Nephron (organoid): ENCODE data around the gene TTLL12.
A peak's percentile ranks its signal among the peaks of the same experiment; 100 is the strongest.

Source experiments
- H3K27ac Mint-ChIP-seq, 3 experiments: 2 replicates each; pipeline ENCODE4 v1.8.0; 2020; ENCODE audit warnings: mixed read lengths in 3 of 3, mild to moderate bottlenecking in 2 of 3, moderate library complexity in 1 of 3
- H3K27me3 Mint-ChIP-seq: 2 replicates; pipeline ENCODE4 v1.8.0; 2021; ENCODE audit warnings: low read depth, mild to moderate bottlenecking, moderate library complexity, mixed read lengths
- H3K36me3 Mint-ChIP-seq: 2 replicates; pipeline ENCODE4 v1.8.0; 2020; ENCODE audit warnings: low read depth, mixed read lengths
- H3K4me1 Mint-ChIP-seq: 2 replicates; pipeline ENCODE4 v1.8.0; 2020; ENCODE audit warnings: mixed read lengths
- H3K4me3 Mint-ChIP-seq, 3 experiments: 2 replicates each; pipeline ENCODE4 v1.8.0; 2020; ENCODE audit warnings: mild to moderate bottlenecking in 3 of 3, mixed read lengths in 3 of 3, moderate library complexity in 2 of 3
- H3K9me3 Mint-ChIP-seq: 2 replicates; pipeline ENCODE4 v1.8.0; 2020; ENCODE audit warnings: mixed read lengths
- CTCF ChIP-seq, 3 experiments: fragments of 200-600 bp; sonication (generic); IDR thresholded peaks; one replicate each; pipeline ENCODE4 v1.5.0; 2021; ENCODE audit warnings: antibody characterized with exemption in 3 of 3; ENCODE audit not compliant: unreplicated experiment in 3 of 3

TTLL12 gene

GRCh38 chr22:43201486-43202219 lies 14.7 kb upstream of the TTLL12 start:
- H3K27ac Mint-ChIP-seq = no peak overlapping the region
- TF ChIP-seq CTCF (IDR thresholded peaks at IDR 0.05; ENCODE audit: unreplicated experiment in 3 of 3) = no peak
- H3K36me3 Mint-ChIP-seq = peaks cover 5% of the 10 kb centered on the region
- no peak overlapping the region for H3K4me3 Mint-ChIP-seq
- H3K27me3 Mint-ChIP-seq = no peaks in the 10 kb centered on the region
- no peaks in the 10 kb centered on the region for H3K9me3 Mint-ChIP-seq
- no peaks in the 10 kb centered on the region for H3K4me1 Mint-ChIP-seq

GRCh38 chr22:43200555-43200954 lies 13.6 kb upstream of the TTLL12 start:
- H3K4me3 Mint-ChIP-seq = no peak overlapping the region

GRCh38 chr22:43200031-43200430 lies 13.1 kb upstream of the TTLL12 start:
- Mint-ChIP-seq H3K36me3 (peaks cover 5% of the 10 kb centered on the region), H3K9me3 (no peaks in the 10 kb centered on the region), H3K4me1 (no peaks in the 10 kb centered on the region), H3K27ac (no peak overlapping the region), H3K4me3 (no peak overlapping the region), H3K27me3 (no peaks in the 10 kb centered on the region)
- TF ChIP-seq CTCF (IDR thresholded peaks at IDR 0.05; ENCODE audit: unreplicated experiment in 3 of 3) = no peak

More at GRCh38 chr22:43200555-43200954, 13.6 kb upstream of the TTLL12 start:
- Mint-ChIP-seq H3K9me3 (no peaks in the 10 kb centered on the region), H3K36me3 (peaks cover 5% of the 10 kb centered on the region), H3K27me3 (no peaks in the 10 kb centered on the region), H3K4me1 (no peaks in the 10 kb centered on the region), H3K27ac (peak overlapping the region in 1 of 3 experiments; percentile 18)
- no peak for TF ChIP-seq CTCF (IDR thresholded peaks at IDR 0.05; ENCODE audit: unreplicated experiment in 3 of 3)

- Mint-ChIP-seq H3K4me3 (no peak overlapping the region), H3K36me3 (peaks cover 5% of the 10 kb centered on the region)
Measured at GRCh38 chr22:43199541-43199940, 12.6 kb upstream of the TTLL12 start.

GRCh38 chr22:43198936-43199335 lies 12.0 kb upstream of the TTLL12 start:
- no peak for TF ChIP-seq CTCF (IDR thresholded peaks at IDR 0.05; ENCODE audit: unreplicated experiment in 3 of 3)
- Mint-ChIP-seq H3K36me3 (peaks cover 5% of the 10 kb centered on the region), H3K27me3 (peaks cover 4% of the 10 kb centered on the region), H3K9me3 (no peaks in the 10 kb centered on the region), H3K4me1 (no peaks in the 10 kb centered on the region), H3K4me3 (no peak overlapping the region), H3K27ac (no peak overlapping the region)

More at GRCh38 chr22:43199541-43199940, 12.6 kb upstream of the TTLL12 start:
- Mint-ChIP-seq H3K27ac (no peak overlapping the region), H3K27me3 (no peaks in the 10 kb centered on the region), H3K4me1 (no peaks in the 10 kb centered on the region), H3K9me3 (no peaks in the 10 kb centered on the region)
- no peak for TF ChIP-seq CTCF (IDR thresholded peaks at IDR 0.05; ENCODE audit: unreplicated experiment in 3 of 3)

GRCh38 chr22:43198126-43198525 lies 11.2 kb upstream of the TTLL12 start:
- H3K4me1 Mint-ChIP-seq = no peaks in the 10 kb centered on the region
- no peak for TF ChIP-seq CTCF (IDR thresholded peaks at IDR 0.05; ENCODE audit: unreplicated experiment in 3 of 3)
- H3K27me3 Mint-ChIP-seq = peaks cover 9% of the 10 kb centered on the region
- H3K36me3 Mint-ChIP-seq = peaks cover 5% of the 10 kb centered on the region
- H3K27ac Mint-ChIP-seq = no peak overlapping the region
- H3K9me3 Mint-ChIP-seq = no peaks in the 10 kb centered on the region
- no peak overlapping the region for H3K4me3 Mint-ChIP-seq
